ENCODE results near the gene SPATS1. TPM values are rescaled to one million over a fixed set of nuclear protein-coding genes. Genes with fewer than 3 reads are reported as not detected.
A peak's percentile ranks its signal among the peaks of the same experiment; 100 is the strongest.

SPATS1 gene
- not detected in 3 replicates for total RNA-seq
- long read RNA-seq: 0 reads

- H3K27ac Mint-ChIP-seq (ENCODE audit: unreplicated experiment): no peak within 1 kb of the TSS
- H3K4me3 Mint-ChIP-seq (ENCODE audit: unreplicated experiment): no peak within 1 kb of the TSS
- DNase-seq (ENCODE audit: low spot score): no peak
These were observed at the start of gene SPATS1 for GRCh38 chr6:44342489-44342888. Gene SPATS1 (plus strand): TSS chr6:44342650. CDS start chr6:44343096, 446 bp downstream.

GRCh38 chr6:44292661-44293365 lies 49.6 kb upstream of the SPATS1 start:
- H3K4me1 Mint-ChIP-seq (ENCODE audit: low read depth): peaks cover 2% of the 10 kb centered on the region

More at GRCh38 chr6:44342489-44342888, at the start of gene SPATS1:
- no peaks in the 10 kb centered on the region for H3K9me3 Mint-ChIP-seq (ENCODE audit: low read depth)
- H3K4me1 Mint-ChIP-seq (ENCODE audit: low read depth): peaks cover 6% of the 10 kb centered on the region
- H3K27me3 Mint-ChIP-seq (ENCODE audit: low read depth): peaks cover 32% of the 10 kb centered on the region
- H3K36me3 Mint-ChIP-seq (ENCODE audit: low read depth): no peaks in the 10 kb centered on the region
- TF ChIP-seq CTCF (IDR thresholded peaks at IDR 0.05): no peak

GRCh38 chr6:44294832-44295791 lies 47.3 kb upstream of the SPATS1 start:
- peaks cover 6% of the 10 kb centered on the region for H3K4me1 Mint-ChIP-seq (ENCODE audit: low read depth)
- H3K36me3 Mint-ChIP-seq (ENCODE audit: low read depth): peaks cover 3% of the 10 kb centered on the region
- H3K9me3 Mint-ChIP-seq (ENCODE audit: low read depth): no peaks in the 10 kb centered on the region
- no peak for TF ChIP-seq CTCF (IDR thresholded peaks at IDR 0.05)
- no peak for DNase-seq (ENCODE audit: low spot score)
- no peak overlapping the region for H3K27ac Mint-ChIP-seq (ENCODE audit: unreplicated experiment)
- H3K4me3 Mint-ChIP-seq (ENCODE audit: unreplicated experiment): no peak overlapping the region
- H3K27me3 Mint-ChIP-seq (ENCODE audit: low read depth): peaks cover 63% of the 10 kb centered on the region

More at GRCh38 chr6:44292661-44293365, 49.6 kb upstream of the SPATS1 start:
- Mint-ChIP-seq H3K36me3 (ENCODE audit: low read depth) (peaks cover 1% of the 10 kb centered on the region), H3K4me3 (ENCODE audit: unreplicated experiment) (no peak overlapping the region), H3K27me3 (ENCODE audit: low read depth) (peaks cover 68% of the 10 kb centered on the region), H3K27ac (ENCODE audit: unreplicated experiment) (no peak overlapping the region), H3K9me3 (ENCODE audit: low read depth) (no peaks in the 10 kb centered on the region)
- TF ChIP-seq CTCF (IDR thresholded peaks at IDR 0.05): no peak
- DNase-seq (ENCODE audit: low spot score): no peak

- Mint-ChIP-seq H3K36me3 (ENCODE audit: low read depth) (peaks cover 22% of the 10 kb centered on the region), H3K4me1 (ENCODE audit: low read depth) (peaks cover 6% of the 10 kb centered on the region), H3K4me3 (ENCODE audit: unreplicated experiment) (peak overlapping the region; percentile 62), H3K27ac (ENCODE audit: unreplicated experiment) (no peak overlapping the region), H3K9me3 (ENCODE audit: low read depth) (no peaks in the 10 kb centered on the region), H3K27me3 (ENCODE audit: low read depth) (peaks cover 45% of the 10 kb centered on the region)
- DNase-seq (ENCODE audit: low spot score): no peak
- TF ChIP-seq CTCF (IDR thresholded peaks at IDR 0.05): no peak
These were observed 45.1 kb upstream of the SPATS1 start for GRCh38 chr6:44297063-44298038.
